Thoracic aorta (tissue), 2 donors: ENCODE data around the gene DCLRE1B. TPM values are rescaled to one million over a fixed set of nuclear protein-coding genes. Genes with fewer than 3 reads are reported as not detected.
"Not testable (repeated sequence)": the region's sequence is repeated elsewhere in the genome, so short reads cannot be mapped to it uniquely, and the experiment has no call there.

Experiments used
- ATAC-seq: fragments of 150-250 bp; one replicate; pipeline ENCODE4 v1.8.0; 2017; ENCODE audit warnings: low read depth; ENCODE audit not compliant: insufficient number of reproducible peaks, low FRiP score
- DNase-seq: peaks from one replicate; pipeline ENCODE4 v3.0.0-alpha.2; 2020; ENCODE audit warnings: low spot score
- H3K27ac ChIP-seq, 2 donors: fragments of 200-600 bp; sonication (generic); 1 replicate in 1 of 2; 2 replicates in 1 of 2; pipeline ENCODE4 v1.5.1; 2016; ENCODE audit warnings: mild to moderate bottlenecking in 2 of 2, moderate library complexity in 2 of 2
- H3K27me3 ChIP-seq: fragments of 200-600 bp; sonication (generic); replicated peaks from 2 replicates; pipeline ENCODE4 v1.6.0; 2016; ENCODE audit warnings: mild to moderate bottlenecking; ENCODE audit not compliant: insufficient read depth
- H3K36me3 ChIP-seq: fragments of 200-600 bp; sonication (generic); one replicate; pipeline ENCODE4 v1.5.1; 2016
- H3K4me1 ChIP-seq, 2 donors: fragments of 200-600 bp; sonication (generic); 1 replicate in 1 of 2; 2 replicates in 1 of 2; pipeline versions ENCODE4 v1.5.1 to v1.6.0; 2016; ENCODE audit warnings: low read depth in 2 of 2, mild to moderate bottlenecking in 1 of 2; ENCODE audit not compliant: control insufficient read depth in 1 of 2
- H3K4me3 ChIP-seq: fragments of 200-600 bp; sonication (generic); 2 replicates; pipeline ENCODE4 v1.5.1; 2016; ENCODE audit warnings: mild to moderate bottlenecking
- H3K9me3 ChIP-seq: fragments of 200-600 bp; sonication (generic); 2 replicates; pipeline ENCODE4 v1.5.1; 2016
- total RNA-seq, 2 donors: library from RNA; depleted of rRNA; stranded (reverse); fragments of >200 nt; gene quantifications; one replicate each; pipeline versions ENCODE4 v1.1.0 to v1.2.3, GENCODE V29; 2016
- TF ChIP-seq, protein P1 (sequence below): fragments of 200-600 bp; sonication (generic); IDR thresholded peaks from one replicate; pipeline ENCODE4 v1.5.1; 2019; ENCODE audit warnings: antibody characterized with exemption

Gene DCLRE1B
- total RNA-seq, 2 donors from 2014 or later = 3.2 to 4.4 TPM

DNA sequence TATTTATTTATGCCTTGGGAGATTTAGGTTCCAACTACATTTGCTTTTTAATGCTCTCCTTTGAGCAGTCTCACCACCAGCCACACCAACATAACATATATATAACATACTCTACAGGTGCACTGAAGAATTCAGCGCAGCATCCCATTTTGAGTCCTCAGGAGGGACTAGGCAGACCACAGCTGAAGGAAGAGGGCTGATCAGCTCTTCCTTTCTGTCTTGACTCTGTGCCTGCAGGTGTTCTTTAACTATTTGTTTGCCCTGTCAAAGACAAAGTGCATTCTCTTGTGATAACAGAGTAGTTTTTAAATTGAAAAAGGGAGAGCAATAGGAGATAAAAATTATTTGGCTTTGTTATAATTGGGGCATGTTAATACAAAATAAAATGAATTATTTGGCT is 41.0 kb downstream of the DCLRE1B start:
- H3K4me1 ChIP-seq = peaks cover 27 to 41% of the 10 kb centered on the region in 2 donors
- no peaks in the 10 kb centered on the region for H3K9me3 ChIP-seq
- DNase-seq = no peak
- no peak for ATAC-seq
- peaks cover 2% of the 10 kb centered on the region for H3K36me3 ChIP-seq
- TF ChIP-seq, protein P1, sequence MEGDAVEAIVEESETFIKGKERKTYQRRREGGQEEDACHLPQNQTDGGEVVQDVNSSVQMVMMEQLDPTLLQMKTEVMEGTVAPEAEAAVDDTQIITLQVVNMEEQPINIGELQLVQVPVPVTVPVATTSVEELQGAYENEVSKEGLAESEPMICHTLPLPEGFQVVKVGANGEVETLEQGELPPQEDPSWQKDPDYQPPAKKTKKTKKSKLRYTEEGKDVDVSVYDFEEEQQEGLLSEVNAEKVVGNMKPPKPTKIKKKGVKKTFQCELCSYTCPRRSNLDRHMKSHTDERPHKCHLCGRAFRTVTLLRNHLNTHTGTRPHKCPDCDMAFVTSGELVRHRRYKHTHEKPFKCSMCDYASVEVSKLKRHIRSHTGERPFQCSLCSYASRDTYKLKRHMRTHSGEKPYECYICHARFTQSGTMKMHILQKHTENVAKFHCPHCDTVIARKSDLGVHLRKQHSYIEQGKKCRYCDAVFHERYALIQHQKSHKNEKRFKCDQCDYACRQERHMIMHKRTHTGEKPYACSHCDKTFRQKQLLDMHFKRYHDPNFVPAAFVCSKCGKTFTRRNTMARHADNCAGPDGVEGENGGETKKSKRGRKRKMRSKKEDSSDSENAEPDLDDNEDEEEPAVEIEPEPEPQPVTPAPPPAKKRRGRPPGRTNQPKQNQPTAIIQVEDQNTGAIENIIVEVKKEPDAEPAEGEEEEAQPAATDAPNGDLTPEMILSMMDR = no peak
- H3K27me3 ChIP-seq = no peaks in the 10 kb centered on the region
- no peak overlapping the region for H3K4me3 ChIP-seq
- H3K27ac ChIP-seq = no peak overlapping the region

DNA sequence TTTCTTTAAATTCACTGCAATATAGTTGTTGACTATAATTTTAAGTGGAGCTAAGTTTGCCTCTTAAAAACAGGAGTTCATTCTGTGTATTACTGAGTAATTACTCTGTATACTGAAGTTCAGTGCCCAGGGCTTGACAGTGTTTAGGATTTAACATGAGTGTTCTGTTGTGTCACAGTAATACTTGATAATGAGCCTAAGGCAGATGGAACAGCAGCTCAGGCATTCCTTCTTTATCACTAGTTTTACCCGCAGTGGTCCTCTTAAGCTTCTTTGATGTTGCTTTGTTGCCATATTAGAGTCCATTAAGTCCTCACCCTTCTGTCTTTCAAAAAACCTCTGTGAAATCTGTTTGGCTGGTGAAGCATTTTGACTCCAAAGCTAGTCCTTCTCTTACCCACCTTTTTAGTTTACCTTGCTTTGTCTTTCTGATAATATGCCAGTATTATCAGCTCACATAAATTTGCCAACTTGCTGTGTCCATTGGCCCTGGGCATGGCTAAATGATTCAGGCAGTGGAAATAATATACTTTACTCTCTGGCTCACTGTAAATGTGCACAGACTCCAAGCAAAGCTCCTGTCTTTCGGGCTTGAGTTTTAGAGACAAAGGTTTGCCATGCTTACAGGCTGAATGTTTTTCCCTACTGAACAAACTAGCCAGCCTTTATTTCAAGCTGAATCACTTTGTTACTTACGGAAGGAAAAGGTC is 41.7 kb downstream of the DCLRE1B start:
- no peak for DNase-seq
- H3K27ac ChIP-seq = peak overlapping the region; percentile 28 to 35
- no peak overlapping the region for H3K4me3 ChIP-seq
- peaks cover 27 to 41% of the 10 kb centered on the region in 2 donors for H3K4me1 ChIP-seq
- H3K36me3 ChIP-seq = no peaks in the 10 kb centered on the region
- no peaks in the 10 kb centered on the region for H3K27me3 ChIP-seq
- TF ChIP-seq, protein P1 = no peak
- ATAC-seq = no peak
- no peaks in the 10 kb centered on the region for H3K9me3 ChIP-seq

DNA sequence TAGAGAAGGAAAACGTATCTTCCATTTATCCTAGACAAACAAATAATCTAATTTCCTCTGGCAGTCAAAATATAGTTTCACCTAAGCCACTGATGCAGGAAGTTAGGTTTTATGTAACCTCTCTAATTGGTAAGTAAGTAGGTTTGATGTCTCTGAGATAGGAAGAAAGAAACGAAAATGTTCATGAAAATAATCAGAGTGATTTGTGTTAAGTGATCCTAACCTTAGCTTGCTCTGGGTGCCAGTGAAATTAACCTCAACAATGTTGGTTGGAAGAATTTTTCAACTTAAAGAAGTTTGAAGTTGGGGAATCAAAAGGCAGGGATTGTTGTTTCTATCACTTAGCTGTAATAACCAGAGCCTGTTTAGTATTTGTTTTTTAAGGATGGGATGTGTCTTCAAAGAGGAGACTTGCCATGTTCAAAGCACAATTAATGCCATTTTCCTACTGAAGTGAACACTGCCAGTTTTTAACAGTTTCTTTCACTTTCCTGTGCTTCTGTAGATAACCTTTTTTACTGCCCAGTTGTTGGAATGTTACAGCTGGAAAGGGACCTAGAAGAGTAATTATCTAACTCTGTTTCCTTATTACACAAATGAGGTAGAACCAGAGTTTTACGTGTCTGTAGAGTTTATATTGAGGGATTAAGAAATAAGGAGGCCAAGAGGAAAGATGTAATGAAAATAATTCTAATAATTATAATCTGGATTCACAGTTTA is 42.4 kb downstream of the DCLRE1B start:
- Histone ChIP-seq H3K9me3 (no peaks in the 10 kb centered on the region), H3K36me3 (no peaks in the 10 kb centered on the region), H3K27ac (peak overlapping the region; percentile 28 to 35), H3K4me1 (peaks cover 30 to 41% of the 10 kb centered on the region in 2 donors), H3K4me3 (peak overlapping the region; percentile 18), H3K27me3 (no peaks in the 10 kb centered on the region)
- ATAC-seq (no peak), DNase-seq (no peak)
- TF ChIP-seq, protein P1 = no peak

DNA sequence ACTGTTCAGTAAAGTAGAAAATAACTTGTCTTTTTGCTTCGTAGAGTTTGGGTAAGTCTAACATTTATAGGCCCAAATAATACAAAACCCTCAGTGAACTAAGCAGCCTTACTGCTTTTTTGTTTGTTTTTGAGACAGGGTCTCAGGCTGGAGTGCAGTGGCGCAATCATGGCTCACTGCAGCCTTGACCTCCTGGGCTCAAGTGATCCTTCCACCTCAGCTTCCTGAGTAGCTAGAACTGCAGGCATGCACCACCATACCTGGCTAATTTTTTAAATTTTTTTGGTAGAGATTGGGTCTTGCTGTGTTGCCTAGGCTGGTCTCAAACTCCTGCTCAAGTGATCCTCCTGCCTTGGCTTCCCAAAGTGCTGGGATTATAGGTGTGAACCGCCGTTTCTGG is 43.0 kb downstream of the DCLRE1B start:
- not testable (repeated sequence) for DNase-seq, H3K9me3 ChIP-seq, ATAC-seq, H3K36me3 ChIP-seq, H3K4me3 ChIP-seq, H3K27me3 ChIP-seq
- peaks cover 30 to 41% of the 10 kb centered on the region in 2 donors for H3K4me1 ChIP-seq
- H3K27ac ChIP-seq = peak overlapping the region; percentile 28 to 35

DNA sequence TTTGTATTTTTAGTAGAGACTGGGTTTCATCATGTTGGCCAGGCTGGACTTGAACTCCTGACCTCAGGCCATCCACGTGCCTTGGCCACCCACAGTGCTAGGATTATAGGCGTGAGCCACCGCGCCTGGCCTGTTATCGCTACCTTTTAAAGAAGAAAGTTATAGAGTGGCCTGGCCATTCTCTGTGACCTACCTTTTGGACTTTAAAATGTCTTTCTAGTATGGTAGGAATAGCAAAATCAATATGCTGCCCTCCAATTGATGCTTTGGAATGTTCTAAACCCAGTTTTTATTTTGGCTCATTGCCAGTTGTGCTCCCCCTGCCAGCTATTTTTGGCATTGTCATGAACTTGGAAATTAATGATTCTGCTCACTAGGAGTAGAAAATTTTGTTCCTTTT is 43.9 kb downstream of the DCLRE1B start:
- Histone ChIP-seq H3K27me3 (no peaks in the 10 kb centered on the region), H3K27ac (peak overlapping the region; percentile 35 to 45), H3K36me3 (no peaks in the 10 kb centered on the region), H3K4me1 (peaks cover 30 to 41% of the 10 kb centered on the region in 2 donors), H3K9me3 (no peaks in the 10 kb centered on the region), H3K4me3 (no peak overlapping the region)
- no peak for DNase-seq
- ATAC-seq = no peak
- TF ChIP-seq, protein P1 = peak; percentile 30
